Measurements from ENCODE around the gene FGF3. TPM values are rescaled to one million over a fixed set of nuclear protein-coding genes. Genes with fewer than 3 reads are reported as not detected.
A peak's percentile ranks its signal among the peaks of the same experiment; 100 is the strongest.

FGF3 gene
- total RNA-seq, 1 donor from 2014 or later, result not detected

DNA sequence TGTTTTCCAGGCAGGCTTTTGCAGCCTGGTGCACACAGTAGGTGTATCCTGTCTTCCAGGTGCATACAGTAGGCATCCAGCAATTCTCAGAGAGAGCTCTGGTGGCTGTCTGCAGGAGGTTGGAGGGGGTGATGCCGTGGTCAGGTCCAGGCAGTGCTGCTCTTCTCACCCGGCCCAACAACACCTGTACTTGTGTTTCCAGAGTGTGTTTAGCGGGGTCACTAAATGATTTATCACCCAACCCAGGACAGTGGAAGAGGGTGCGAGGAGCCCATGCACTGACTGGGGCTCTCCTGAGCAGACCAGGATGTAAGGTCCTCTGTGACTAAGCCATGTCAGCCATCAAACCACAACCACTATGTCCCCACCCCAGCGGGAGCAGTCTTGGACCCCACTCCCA, 18.6 kb upstream of the FGF3 start:
- peaks cover 20% of the 10 kb centered on the region for H3K27me3 Mint-ChIP-seq (ENCODE audit: low read depth)
- H3K36me3 Mint-ChIP-seq, result no peaks in the 10 kb centered on the region
- TF ChIP-seq, protein P1, sequence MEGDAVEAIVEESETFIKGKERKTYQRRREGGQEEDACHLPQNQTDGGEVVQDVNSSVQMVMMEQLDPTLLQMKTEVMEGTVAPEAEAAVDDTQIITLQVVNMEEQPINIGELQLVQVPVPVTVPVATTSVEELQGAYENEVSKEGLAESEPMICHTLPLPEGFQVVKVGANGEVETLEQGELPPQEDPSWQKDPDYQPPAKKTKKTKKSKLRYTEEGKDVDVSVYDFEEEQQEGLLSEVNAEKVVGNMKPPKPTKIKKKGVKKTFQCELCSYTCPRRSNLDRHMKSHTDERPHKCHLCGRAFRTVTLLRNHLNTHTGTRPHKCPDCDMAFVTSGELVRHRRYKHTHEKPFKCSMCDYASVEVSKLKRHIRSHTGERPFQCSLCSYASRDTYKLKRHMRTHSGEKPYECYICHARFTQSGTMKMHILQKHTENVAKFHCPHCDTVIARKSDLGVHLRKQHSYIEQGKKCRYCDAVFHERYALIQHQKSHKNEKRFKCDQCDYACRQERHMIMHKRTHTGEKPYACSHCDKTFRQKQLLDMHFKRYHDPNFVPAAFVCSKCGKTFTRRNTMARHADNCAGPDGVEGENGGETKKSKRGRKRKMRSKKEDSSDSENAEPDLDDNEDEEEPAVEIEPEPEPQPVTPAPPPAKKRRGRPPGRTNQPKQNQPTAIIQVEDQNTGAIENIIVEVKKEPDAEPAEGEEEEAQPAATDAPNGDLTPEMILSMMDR (IDR thresholded peaks at IDR 0.05; ENCODE audit: unreplicated experiment), result no peak
- no peak overlapping the region for H3K27ac Mint-ChIP-seq
- H3K4me3 Mint-ChIP-seq, result no peak overlapping the region
- H3K9me3 Mint-ChIP-seq, result no peaks in the 10 kb centered on the region
- H3K4me1 Mint-ChIP-seq, result no peaks in the 10 kb centered on the region
- DNase-seq (ENCODE audit: low spot score in 2 of 2, unreplicated experiment in 2 of 2), result peak in 1 of 2 experiments; percentile 32

DNA sequence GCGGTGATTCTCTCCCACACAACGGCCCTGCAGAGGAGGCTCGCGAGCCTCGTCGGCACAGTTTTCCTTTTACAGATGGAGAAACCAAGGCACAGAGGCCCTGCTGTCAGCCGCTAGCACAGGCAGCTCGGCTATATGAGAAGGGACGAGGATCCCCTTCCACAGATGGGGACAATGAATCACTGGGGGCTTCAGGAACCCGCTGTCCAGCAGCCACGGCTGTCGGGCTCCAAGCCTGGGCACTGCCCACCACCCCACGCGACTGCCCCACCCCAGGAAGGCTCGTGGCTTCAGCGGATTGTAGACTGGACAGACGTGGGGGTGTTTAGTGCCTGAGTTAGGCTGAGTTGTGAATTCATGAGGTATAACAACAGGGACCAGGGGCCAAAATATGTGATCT, 17.2 kb upstream of the FGF3 start:
- Mint-ChIP-seq H3K27me3 (ENCODE audit: low read depth) (peaks cover 22% of the 10 kb centered on the region), H3K4me1 (no peaks in the 10 kb centered on the region), H3K4me3 (no peak overlapping the region), H3K9me3 (no peaks in the 10 kb centered on the region), H3K27ac (no peak overlapping the region), H3K36me3 (no peaks in the 10 kb centered on the region)
- peak in 1 of 2 experiments; percentile 28 for DNase-seq (ENCODE audit: low spot score in 2 of 2, unreplicated experiment in 2 of 2)
- TF ChIP-seq, protein P1 (IDR thresholded peaks at IDR 0.05; ENCODE audit: unreplicated experiment), result no peak

DNA sequence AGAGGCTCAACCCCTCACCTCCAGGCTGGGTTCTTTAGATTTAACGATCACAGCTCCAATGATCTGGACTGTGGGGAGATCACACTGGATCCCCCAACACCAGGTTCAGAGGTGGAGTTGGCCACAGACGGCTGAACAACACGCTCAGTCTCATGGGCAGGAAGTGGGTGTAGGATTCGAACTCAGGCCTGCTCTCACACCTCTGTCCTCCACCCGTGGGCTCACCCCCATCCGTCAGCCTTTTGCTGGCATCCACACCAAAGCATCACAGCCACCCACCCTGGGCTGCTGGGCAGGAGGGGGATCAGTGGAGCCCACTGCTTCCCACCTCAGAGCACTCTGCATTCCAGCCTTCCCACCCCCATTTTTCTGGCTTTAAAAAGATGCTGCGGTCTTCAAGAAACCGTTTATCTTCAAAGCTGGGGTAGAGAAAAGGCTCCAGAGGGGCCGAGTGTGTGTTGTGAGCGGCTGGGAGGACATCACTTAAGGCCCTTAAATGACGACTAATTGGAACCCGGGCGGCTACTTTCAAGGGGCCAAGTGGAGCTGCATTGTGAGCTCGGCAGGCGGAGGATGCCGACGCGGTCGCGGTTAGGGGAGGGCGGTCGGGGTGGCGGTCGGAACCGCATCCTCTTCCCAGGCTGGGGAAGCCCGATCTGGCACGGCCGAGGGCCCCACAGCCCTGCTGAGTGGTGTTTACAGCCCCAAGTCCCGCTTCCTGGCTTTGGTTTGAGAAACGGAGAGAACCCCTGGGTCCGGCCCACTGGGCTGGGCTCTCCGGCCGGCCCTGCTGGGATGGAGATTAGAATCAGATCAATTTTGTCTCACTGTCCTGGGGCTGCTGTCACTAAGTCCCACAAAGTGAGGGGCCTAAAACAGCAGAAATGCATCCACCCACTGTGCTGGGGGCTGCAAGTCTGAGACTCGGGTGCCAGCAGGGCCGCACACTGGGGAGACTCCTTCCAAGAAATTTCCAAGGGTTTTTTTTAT, 15.9 kb upstream of the FGF3 start:
- Mint-ChIP-seq H3K27me3 (ENCODE audit: low read depth) (peaks cover 23% of the 10 kb centered on the region), H3K36me3 (no peaks in the 10 kb centered on the region), H3K4me3 (no peak overlapping the region), H3K9me3 (no peaks in the 10 kb centered on the region), H3K27ac (no peak overlapping the region), H3K4me1 (no peaks in the 10 kb centered on the region)
- DNase-seq (ENCODE audit: low spot score in 2 of 2, unreplicated experiment in 2 of 2), result peak in 1 of 2 experiments; percentile 32
- TF ChIP-seq, protein P1 (IDR thresholded peaks at IDR 0.05; ENCODE audit: unreplicated experiment), result no peak

DNA sequence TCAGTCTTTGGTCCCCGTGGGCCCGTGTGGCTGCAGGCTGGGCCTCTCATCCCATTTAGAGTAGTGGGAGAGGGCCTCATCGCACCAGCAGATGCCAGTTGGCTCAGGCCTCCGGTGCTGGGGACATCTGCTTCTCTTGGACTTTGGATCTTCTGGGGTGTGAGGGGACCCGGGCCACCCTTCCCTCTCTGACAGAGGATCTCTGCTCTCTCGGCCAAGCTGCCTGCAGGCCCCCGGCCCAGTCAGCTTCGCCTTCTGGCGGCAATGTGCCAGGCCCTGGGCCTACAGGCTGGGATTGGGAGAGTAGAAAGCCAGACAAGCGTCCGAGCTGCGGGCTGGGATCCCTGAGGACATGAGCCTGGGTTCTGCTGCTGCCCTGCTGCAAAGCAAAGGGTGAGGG, 15.0 kb upstream of the FGF3 start:
- Mint-ChIP-seq H3K4me3 (no peak overlapping the region), H3K27me3 (ENCODE audit: low read depth) (peaks cover 23% of the 10 kb centered on the region), H3K4me1 (no peaks in the 10 kb centered on the region), H3K27ac (no peak overlapping the region), H3K36me3 (no peaks in the 10 kb centered on the region), H3K9me3 (no peaks in the 10 kb centered on the region)
- TF ChIP-seq, protein P1 (IDR thresholded peaks at IDR 0.05; ENCODE audit: unreplicated experiment), result no peak
- peak in 1 of 2 experiments; percentile 34 for DNase-seq (ENCODE audit: low spot score in 2 of 2, unreplicated experiment in 2 of 2)

DNA sequence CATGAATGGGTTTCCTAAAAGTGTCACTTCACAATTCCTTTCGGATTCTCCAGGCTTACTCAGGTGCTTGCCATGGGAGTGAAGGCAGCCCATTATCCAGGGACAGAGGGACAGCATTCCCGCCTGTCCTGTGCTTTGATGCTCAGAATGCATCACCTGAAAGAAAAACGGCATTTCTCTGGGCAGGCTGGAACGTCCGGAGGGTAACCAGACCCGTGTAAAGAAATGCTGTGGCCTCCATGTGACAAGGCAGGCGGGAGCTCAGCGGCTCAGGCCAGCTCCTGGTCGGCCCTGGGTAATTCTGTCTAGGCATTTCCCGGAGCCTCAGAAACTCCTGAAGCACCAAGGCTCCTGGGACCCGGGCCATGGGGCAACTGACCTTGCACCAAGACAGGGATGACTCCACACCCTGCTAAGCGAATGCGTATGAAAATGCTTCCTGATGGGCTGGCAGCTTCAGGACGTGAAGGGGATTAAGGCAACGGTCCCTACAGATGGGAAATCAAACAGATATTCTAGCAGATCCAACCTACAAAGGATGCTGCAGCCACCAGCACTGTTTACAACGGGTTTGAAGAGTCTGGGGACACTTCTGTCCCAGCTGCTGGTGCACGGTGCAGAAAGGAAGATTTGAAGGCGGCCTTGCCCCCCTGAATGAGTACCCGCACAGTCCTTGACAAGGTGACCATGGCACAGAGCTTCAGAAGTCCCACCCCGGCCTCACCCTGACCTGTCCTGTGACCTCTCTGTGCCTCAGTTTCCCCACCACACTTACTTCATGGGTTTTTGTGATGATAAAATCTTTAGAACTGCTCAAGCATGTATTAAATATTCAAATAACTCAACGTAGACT, 13.6 kb upstream of the FGF3 start:
- H3K36me3 Mint-ChIP-seq, result no peaks in the 10 kb centered on the region
- no peak overlapping the region for H3K4me3 Mint-ChIP-seq
- no peak overlapping the region for H3K27ac Mint-ChIP-seq
- H3K9me3 Mint-ChIP-seq, result no peaks in the 10 kb centered on the region
- peaks cover 23% of the 10 kb centered on the region for H3K27me3 Mint-ChIP-seq (ENCODE audit: low read depth)
- TF ChIP-seq, protein P1 (IDR thresholded peaks at IDR 0.05; ENCODE audit: unreplicated experiment), result no peak
- no peak for DNase-seq (ENCODE audit: low spot score in 2 of 2, unreplicated experiment in 2 of 2)
- H3K4me1 Mint-ChIP-seq, result no peaks in the 10 kb centered on the region
